Suprapubic skin (tissue), 4 donors: ENCODE data around the gene HHAT. TPM values are rescaled to one million over a fixed set of nuclear protein-coding genes. Genes with fewer than 3 reads are reported as not detected.
A peak's percentile ranks its signal among the peaks of the same experiment; 100 is the strongest.

Experiments used
- DNase-seq, 2 donors: peaks; one replicate each; pipeline ENCODE4 v3.0.0-alpha.2; 2019; ENCODE audit warnings: low spot score in 2 of 2
- H3K27ac ChIP-seq: fragments of 200-600 bp; sonication (generic); one replicate; pipeline ENCODE4 v1.5.1; 2019
- H3K27me3 ChIP-seq: fragments of 200-600 bp; sonication (generic); one replicate; pipeline ENCODE4 v1.5.1; 2019
- H3K36me3 ChIP-seq: fragments of 200-600 bp; sonication (generic); one replicate; pipeline ENCODE4 v1.5.1; 2019
- H3K4me1 ChIP-seq: fragments of 200-600 bp; sonication (generic); one replicate; pipeline ENCODE4 v1.5.1; 2019
- H3K4me3 ChIP-seq: fragments of 200-600 bp; sonication (generic); one replicate; pipeline ENCODE4 v1.5.1; 2019; ENCODE audit warnings: mild to moderate bottlenecking
- H3K9me3 ChIP-seq: fragments of 200-600 bp; sonication (generic); one replicate; pipeline ENCODE4 v1.5.1; 2019
- CTCF ChIP-seq, 2 donors: fragments of 200-600 bp in 1 of 2; fragments of 450-650 bp in 1 of 2; sonication (generic) in 1 of 2; IDR thresholded peaks; one replicate each; pipeline ENCODE4 v1.5.1; 2016 to 2019; ENCODE audit warnings: antibody characterized with exemption in 2 of 2, mild to moderate bottlenecking in 1 of 2, moderate library complexity in 1 of 2
- EP300 ChIP-seq: sonication (generic); formaldehyde crosslinking; IDR thresholded peaks from one replicate; pipeline ENCODE4 v1.6.1; 2017; ENCODE audit warnings: antibody characterized with exemption
- POLR2A ChIP-seq, 2 donors: fragments of 450-650 bp; IDR thresholded peaks; one replicate each; pipeline ENCODE4 v1.6.1; 2017; ENCODE audit warnings: antibody characterized with exemption in 2 of 2, mild to moderate bottlenecking in 2 of 2, moderate library complexity in 2 of 2
- POLR2AphosphoS5 ChIP-seq, 3 donors: sonication (generic); formaldehyde crosslinking; IDR thresholded peaks; one replicate each; pipeline ENCODE4 v1.6.1; 2017; ENCODE audit warnings: antibody characterized with exemption in 3 of 3
- WGBS: methylation state at CpG from one replicate; pipeline ENCODE4 v1.1.5; 2018; 5-methylcytosine and 5-hydroxymethylcytosine counted together
- total RNA-seq, 4 donors: library from RNA; depleted of rRNA; stranded (reverse); fragments of >200 nt; gene quantifications; one replicate each; pipeline ENCODE4 v1.1.0, GENCODE V29; 2016

HHAT gene
- total RNA-seq, 4 donors from 2014 or later: 4.1 to 20.0 (median 9.3) TPM

- TF ChIP-seq CTCF (IDR thresholded peaks at IDR 0.05) (no peak), EP300 (no peak), POLR2A (IDR thresholded peaks at IDR 0.05) (no peak), POLR2AphosphoS5 (IDR thresholded peaks at IDR 0.05) (no peak)
- DNase-seq: no peak
- peaks cover 49% of the 10 kb centered on the region for H3K4me1 ChIP-seq
- H3K4me3 ChIP-seq: peak overlapping the region; percentile 52
- no peaks in the 10 kb centered on the region for H3K27me3 ChIP-seq
- H3K27ac ChIP-seq: peak overlapping the region; percentile 74
- WGBS: 22% methylated on average over 6 of the region's 9 CpGs
- no peaks in the 10 kb centered on the region for H3K9me3 ChIP-seq
- H3K36me3 ChIP-seq: no peaks in the 10 kb centered on the region
Observed at GRCh38 chr1:210291786-210292230, 36.9 kb upstream of the HHAT start.

GRCh38 chr1:210292231-210292871 is 36.4 kb upstream of the HHAT start:
- peak overlapping the region; percentile 74 for H3K27ac ChIP-seq
- no peaks in the 10 kb centered on the region for H3K9me3 ChIP-seq
- no peak for TF ChIP-seq POLR2AphosphoS5 (IDR thresholded peaks at IDR 0.05)
- no peak for TF ChIP-seq CTCF (IDR thresholded peaks at IDR 0.05)
- TF ChIP-seq POLR2A (IDR thresholded peaks at IDR 0.05): no peak
- no peak for TF ChIP-seq EP300
- peaks cover 49% of the 10 kb centered on the region for H3K4me1 ChIP-seq
- no peaks in the 10 kb centered on the region for H3K27me3 ChIP-seq
- no peaks in the 10 kb centered on the region for H3K36me3 ChIP-seq
- DNase-seq: peak; percentile 78 to 81
- H3K4me3 ChIP-seq: peak overlapping the region; percentile 52
- WGBS: 2% methylated on average over 13 of the region's 56 CpGs

- H3K9me3 ChIP-seq: no peaks in the 10 kb centered on the region
- peak in 1 of 2 donors; percentile 73 for DNase-seq
- TF ChIP-seq POLR2AphosphoS5 (IDR thresholded peaks at IDR 0.05): no peak
- no peak for TF ChIP-seq EP300
- TF ChIP-seq CTCF (IDR thresholded peaks at IDR 0.05): no peak
- WGBS: 37% methylated on average over 7 of the region's 7 CpGs
- H3K4me1 ChIP-seq: peaks cover 50% of the 10 kb centered on the region
- peak overlapping the region; percentile 52 for H3K4me3 ChIP-seq
- no peaks in the 10 kb centered on the region for H3K27me3 ChIP-seq
- H3K27ac ChIP-seq: peak overlapping the region; percentile 74
- H3K36me3 ChIP-seq: no peaks in the 10 kb centered on the region
Observed at GRCh38 chr1:210293171-210293607, 35.5 kb upstream of the HHAT start.

- H3K9me3 ChIP-seq: no peaks in the 10 kb centered on the region
- H3K27ac ChIP-seq: peak overlapping the region; percentile 73
- no peak for TF ChIP-seq EP300
- no peak for TF ChIP-seq POLR2AphosphoS5 (IDR thresholded peaks at IDR 0.05)
- TF ChIP-seq POLR2A (IDR thresholded peaks at IDR 0.05): no peak
- TF ChIP-seq CTCF (IDR thresholded peaks at IDR 0.05): no peak
- WGBS: 35% methylated on average over 9 of the region's 10 CpGs
- H3K4me3 ChIP-seq: no peak overlapping the region
- peaks cover 69% of the 10 kb centered on the region for H3K4me1 ChIP-seq
- no peaks in the 10 kb centered on the region for H3K27me3 ChIP-seq
- H3K36me3 ChIP-seq: no peaks in the 10 kb centered on the region
- peak; percentile 80 to 85 for DNase-seq
Observed at GRCh38 chr1:210294999-210295745, 33.5 kb upstream of the HHAT start.

GRCh38 chr1:210296682-210297081 is 32.0 kb upstream of the HHAT start:
- peaks cover 78% of the 10 kb centered on the region for H3K4me1 ChIP-seq
- 84% methylated on average over 3 of the region's 3 CpGs for WGBS

More at GRCh38 chr1:210296682-210297081, 32.0 kb upstream of the HHAT start:
- Histone ChIP-seq H3K27me3 (no peaks in the 10 kb centered on the region), H3K9me3 (no peaks in the 10 kb centered on the region), H3K36me3 (no peaks in the 10 kb centered on the region), H3K27ac (no peak overlapping the region), H3K4me3 (no peak overlapping the region)
- DNase-seq: no peak
- no peak for TF ChIP-seq EP300
- no peak for TF ChIP-seq POLR2AphosphoS5 (IDR thresholded peaks at IDR 0.05)
- TF ChIP-seq CTCF (IDR thresholded peaks at IDR 0.05): no peak
- TF ChIP-seq POLR2A (IDR thresholded peaks at IDR 0.05): no peak
